ENCODE measurements around the gene CLVS2. TPM values are rescaled to one million over a fixed set of nuclear protein-coding genes. Genes with fewer than 3 reads are reported as not detected.

CLVS2 gene
- not detected for total RNA-seq

- DNase-seq, result no peak
These were observed at the start of gene CLVS2 for GRCh38 chr6:122995921-122996793. TSS of gene CLVS2 (plus strand) at chr6:122996235. CDS start at chr6:122997778, 1,543 bp downstream.

GRCh38 chr6:122947355-122947754 is 48.7 kb upstream of the CLVS2 start:
- no peak for DNase-seq

DNA sequence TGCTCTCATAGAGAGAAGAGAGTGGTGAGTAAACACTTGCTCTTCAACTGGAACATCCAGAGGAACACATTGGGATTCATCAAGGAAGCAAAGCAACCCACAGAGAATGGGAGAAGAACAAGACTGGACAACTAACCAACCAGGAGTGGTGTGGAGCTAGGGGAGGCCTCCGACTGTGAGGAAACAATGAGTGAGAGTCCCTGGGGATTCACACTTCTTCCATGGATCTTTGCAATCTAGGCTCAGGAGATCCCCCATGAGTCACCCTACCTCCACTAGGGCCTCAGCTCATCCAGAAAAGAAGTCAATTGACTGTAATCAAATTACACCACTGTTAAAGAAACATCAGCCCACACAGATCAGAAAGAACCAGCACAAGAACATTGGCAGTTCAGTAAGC is 42.3 kb upstream of the CLVS2 start:
- DNase-seq, result no peak

GRCh38 chr6:122956376-122956775 is 39.7 kb upstream of the CLVS2 start:
- DNase-seq, result no peak

- no peak for DNase-seq
These were observed 33.9 kb upstream of the CLVS2 start for GRCh38 chr6:122962000-122962624.

GRCh38 chr6:122969999-122970533 is 26.0 kb upstream of the CLVS2 start:
- DNase-seq, result no peak

DNA sequence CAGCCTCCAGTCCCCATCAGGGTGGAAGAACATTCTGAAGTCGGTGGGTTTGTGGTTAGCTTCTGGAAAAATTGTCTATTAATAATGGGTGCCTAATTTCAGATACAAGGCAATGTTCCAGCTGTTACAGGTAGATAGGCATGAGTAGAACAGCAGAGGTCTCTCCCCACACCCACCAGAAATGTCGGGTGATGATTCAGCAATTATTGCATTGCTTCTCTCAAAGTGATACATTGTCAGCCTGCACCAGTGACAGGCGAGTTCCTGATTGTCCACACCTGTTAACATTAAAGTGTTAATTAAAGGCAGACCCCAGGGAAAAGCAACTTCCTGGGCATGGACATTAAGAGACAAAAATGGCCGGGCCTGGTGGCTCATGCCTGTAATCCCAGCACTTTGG is 18.9 kb upstream of the CLVS2 start:
- no peak for DNase-seq

GRCh38 chr6:122984393-122984792 is 11.6 kb upstream of the CLVS2 start:
- no peak for DNase-seq

- DNase-seq, result no peak
These were observed 1.8 kb upstream of the CLVS2 start for GRCh38 chr6:122994256-122994655.

GRCh38 chr6:122996794-122997505 is 915 bp downstream of the CLVS2 start:
- no peak for DNase-seq

- no peak for DNase-seq
These were observed 1.6 kb downstream of the CLVS2 start for GRCh38 chr6:122997541-122998150.

- no peak for DNase-seq
These were observed 2.5 kb downstream of the CLVS2 start for GRCh38 chr6:122998403-122998975.

- no peak for DNase-seq
These were observed 4.3 kb downstream of the CLVS2 start for GRCh38 chr6:123000244-123000770.

- no peak for DNase-seq
These were observed 5.5 kb downstream of the CLVS2 start for GRCh38 chr6:123001540-123001939.

GRCh38 chr6:123007885-123008284 is 11.8 kb downstream of the CLVS2 start:
- DNase-seq, result no peak

DNA sequence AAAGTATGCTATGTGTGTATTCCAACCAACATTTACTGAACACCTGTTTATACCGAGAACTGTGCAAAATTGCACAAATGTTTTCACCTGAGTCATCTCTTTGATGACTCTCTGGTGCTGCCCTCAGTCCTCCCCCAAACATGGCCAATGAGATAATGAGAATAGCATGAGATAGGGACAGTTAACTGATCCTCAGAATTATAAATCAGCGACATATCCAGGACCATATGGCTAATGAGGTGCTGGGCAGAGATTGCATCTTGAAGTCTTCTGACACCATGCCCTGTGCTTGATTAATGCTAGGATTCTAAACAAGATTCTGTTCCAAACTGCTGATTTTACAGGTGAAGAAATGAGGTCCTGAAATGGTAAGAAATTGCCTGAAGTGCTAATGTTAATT is 13.0 kb downstream of the CLVS2 start:
- no peak for DNase-seq

DNA sequence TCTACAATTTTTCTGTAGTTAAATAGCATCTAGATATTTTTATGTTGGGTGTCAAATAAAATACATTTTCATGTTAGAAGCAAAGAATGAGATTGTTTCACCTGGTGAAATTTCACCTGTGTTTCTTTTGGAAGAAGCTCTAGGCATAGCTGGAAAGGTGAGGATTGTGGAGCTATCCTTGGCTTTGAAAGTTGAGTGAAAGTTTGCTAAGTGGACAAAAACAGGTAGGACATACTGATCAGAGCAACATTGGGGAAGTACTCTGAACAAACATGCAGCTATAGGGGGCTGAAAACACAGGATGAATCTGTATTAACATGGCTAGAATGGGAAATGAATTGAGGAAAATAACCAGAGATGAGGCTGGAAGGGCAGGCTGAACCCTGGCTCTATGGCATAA is 18.8 kb downstream of the CLVS2 start:
- no peak for DNase-seq

DNA sequence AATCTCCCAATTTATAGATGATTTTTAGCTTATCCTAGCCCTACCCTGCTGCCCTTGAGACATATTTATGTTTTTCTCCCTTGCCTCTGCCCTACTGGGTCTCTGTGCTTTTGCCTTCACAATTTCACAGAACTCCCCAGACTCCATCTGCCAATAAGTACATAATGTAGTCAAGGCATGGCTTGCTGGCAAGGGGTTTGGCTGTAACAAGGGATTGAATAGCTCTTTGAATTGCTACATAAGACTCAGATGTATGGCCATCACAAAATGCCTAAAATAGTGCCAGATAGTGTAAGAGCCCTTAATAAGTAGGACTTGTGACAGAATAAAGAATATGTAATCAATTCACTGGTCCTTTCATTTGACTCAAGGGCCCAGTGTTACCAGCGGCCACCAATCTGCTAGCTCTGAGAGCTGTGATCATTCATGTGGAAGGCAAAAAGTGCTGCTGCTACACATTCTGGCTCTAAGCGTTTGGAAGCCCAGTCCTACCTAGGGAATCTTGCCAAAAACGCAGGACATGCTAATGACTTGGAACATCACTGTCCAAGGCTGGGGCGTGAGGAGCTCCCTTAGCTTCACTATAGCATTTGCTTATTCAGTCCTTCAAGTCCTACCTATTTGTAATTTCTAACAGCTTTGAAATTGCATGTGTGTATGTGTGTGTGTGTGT is 20.5 kb downstream of the CLVS2 start:
- DNase-seq, result no peak

- no peak for DNase-seq
These were observed 21.2 kb downstream of the CLVS2 start for GRCh38 chr6:123017104-123017682.

- no peak for DNase-seq
These were observed 26.9 kb downstream of the CLVS2 start for GRCh38 chr6:123022975-123023374.

DNA sequence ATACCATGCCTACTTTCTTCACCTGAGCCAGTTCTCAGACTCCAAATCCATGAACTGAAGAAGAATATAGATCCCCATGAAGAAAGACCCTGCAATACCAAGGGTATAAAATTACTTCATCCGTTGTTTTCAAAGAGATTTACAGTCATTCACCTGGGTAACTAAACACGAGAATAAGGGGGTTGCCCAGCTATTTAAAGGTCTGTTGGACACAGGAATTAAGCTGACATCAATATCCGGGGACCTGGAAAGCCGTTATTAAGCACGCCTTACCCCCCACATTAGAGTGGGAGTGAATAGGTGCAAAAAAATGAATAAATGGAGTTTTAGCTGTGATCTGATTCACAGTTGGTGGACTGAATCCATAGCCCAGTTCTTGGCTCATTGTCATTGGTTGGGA is 28.9 kb downstream of the CLVS2 start:
- DNase-seq, result no peak
